Mesenchymal stem cell (in vitro differentiated cells and primary cell): ENCODE measurements around the gene ATP11C.

Source experiments
- DNase-seq: peaks from one replicate; pipeline ENCODE4 v3.0.0-alpha.2; 2013
- H2AFZ ChIP-seq: one replicate; pipeline ENCODE4 v1.6.1; 2013; ENCODE audit warnings: low read depth, mild to moderate bottlenecking, control low read depth, inconsistent platforms, low read length, moderate library complexity
- H2AK5ac ChIP-seq: 2 replicates; pipeline ENCODE4 v1.6.1; 2013; ENCODE audit warnings: low read length, moderate library complexity, mild to moderate bottlenecking, inconsistent platforms; ENCODE audit not compliant: severe bottlenecking
- H2BK120ac ChIP-seq: one replicate; pipeline ENCODE4 v1.6.1; 2013; ENCODE audit warnings: low read depth, mild to moderate bottlenecking, inconsistent platforms, low read length, moderate library complexity
- H2BK12ac ChIP-seq, 2 experiments: one replicate each; pipeline ENCODE4 v1.6.1; 2013; ENCODE audit warnings: inconsistent platforms in 2 of 2, low read length in 2 of 2, mild to moderate bottlenecking in 2 of 2, moderate library complexity in 2 of 2, control low read depth in 1 of 2
- H2BK15ac ChIP-seq: one replicate; pipeline ENCODE4 v1.6.1; 2013; ENCODE audit warnings: mild to moderate bottlenecking, low read depth, inconsistent platforms; ENCODE audit not compliant: poor library complexity, severe bottlenecking
- H2BK5ac ChIP-seq: 2 replicates; pipeline ENCODE4 v1.6.1; 2013; ENCODE audit warnings: low read depth, mild to moderate bottlenecking, low read length, control low read depth, inconsistent platforms; ENCODE audit not compliant: poor library complexity, severe bottlenecking
- H3K14ac ChIP-seq, 2 experiments: one replicate each; pipeline ENCODE4 v1.6.1; 2013; ENCODE audit warnings: inconsistent platforms in 2 of 2, low read length in 2 of 2, control low read depth in 1 of 2, mild to moderate bottlenecking in 1 of 2, moderate library complexity in 1 of 2
- H3K18ac ChIP-seq, 2 experiments: one replicate each; pipeline ENCODE4 v1.6.1; 2013; ENCODE audit warnings: inconsistent platforms in 2 of 2, low read length in 2 of 2, control low read depth in 1 of 2, low read depth in 1 of 2, mild to moderate bottlenecking in 1 of 2
- H3K23ac ChIP-seq, 2 experiments: one replicate each; pipeline ENCODE4 v1.6.1; 2013; ENCODE audit warnings: inconsistent platforms in 2 of 2, low read length in 2 of 2, mild to moderate bottlenecking in 2 of 2, moderate library complexity in 2 of 2, control low read depth in 1 of 2
- H3K27ac ChIP-seq: 2 replicates; pipeline ENCODE4 v1.5.1; 2013; ENCODE audit warnings: mild to moderate bottlenecking, moderate library complexity, low read length, control low read depth, inconsistent platforms; ENCODE audit not compliant: poor library complexity, severe bottlenecking
- H3K27me3 ChIP-seq, 2 experiments: 2 replicates each; pipeline versions ENCODE4 v1.6.1 to v1.7.0; 2013; ENCODE audit warnings: low read length in 2 of 2, mild to moderate bottlenecking in 2 of 2, moderate library complexity in 2 of 2, control low read depth in 1 of 2, inconsistent platforms in 1 of 2; ENCODE audit not compliant: control insufficient read depth in 1 of 2, insufficient read depth in 1 of 2
- H3K36me3 ChIP-seq, 2 experiments: 2 replicates each; pipeline versions ENCODE4 v1.6.1 to v1.7.0; 2013; ENCODE audit warnings: low read length in 2 of 2, control low read depth in 1 of 2, inconsistent platforms in 1 of 2, low read depth in 1 of 2, mild to moderate bottlenecking in 1 of 2; ENCODE audit not compliant: insufficient read depth in 2 of 2, control insufficient read depth in 1 of 2
- H3K4ac ChIP-seq, 2 experiments: one replicate each; pipeline ENCODE4 v1.6.1; 2013; ENCODE audit warnings: inconsistent platforms in 2 of 2, low read length in 2 of 2, mild to moderate bottlenecking in 2 of 2, moderate library complexity in 2 of 2, control low read depth in 1 of 2, low read depth in 1 of 2
- H3K4me1 ChIP-seq: 2 replicates; pipeline ENCODE4 v1.6.1; 2013; ENCODE audit warnings: low read depth, low read length, control low read depth; ENCODE audit not compliant: control insufficient read depth, insufficient read depth
- H3K4me2 ChIP-seq: 2 replicates; pipeline ENCODE4 v1.6.1; 2013; ENCODE audit warnings: low read length, mild to moderate bottlenecking, inconsistent platforms; ENCODE audit not compliant: poor library complexity, severe bottlenecking
- H3K4me3 ChIP-seq, 2 experiments: 2 replicates each; pipeline versions ENCODE4 v1.5.1 to v1.7.0; 2013; ENCODE audit warnings: low read length in 2 of 2, mild to moderate bottlenecking in 2 of 2, control low read depth in 1 of 2, low read depth in 1 of 2; ENCODE audit not compliant: insufficient read depth in 1 of 2
- H3K79me1 ChIP-seq: replicated peaks from 2 replicates; pipeline ENCODE4 v1.6.1; 2013; ENCODE audit warnings: mild to moderate bottlenecking, control low read depth, low read length, inconsistent platforms; ENCODE audit not compliant: poor library complexity, severe bottlenecking
- H3K9ac ChIP-seq: 2 replicates; pipeline ENCODE4 v1.7.0; 2013; ENCODE audit warnings: mild to moderate bottlenecking, low read length, moderate library complexity
- H3K9me3 ChIP-seq: 2 replicates; pipeline ENCODE4 v1.7.0; 2013; ENCODE audit warnings: mild to moderate bottlenecking, low read length; ENCODE audit not compliant: control insufficient read depth
- H4K8ac ChIP-seq: one replicate; pipeline ENCODE4 v1.6.1; 2013; ENCODE audit warnings: inconsistent platforms, mild to moderate bottlenecking, low read length, moderate library complexity
- H4K91ac ChIP-seq: one replicate; pipeline ENCODE4 v1.6.1; 2013; ENCODE audit warnings: mild to moderate bottlenecking, low read length, inconsistent platforms
- WGBS: methylation state at CpG from one replicate; pipeline ENCODE4 v1.1.7; 2013; ENCODE audit warnings: mixed read lengths; 5-methylcytosine and 5-hydroxymethylcytosine counted together

ATP11C gene

DNA sequence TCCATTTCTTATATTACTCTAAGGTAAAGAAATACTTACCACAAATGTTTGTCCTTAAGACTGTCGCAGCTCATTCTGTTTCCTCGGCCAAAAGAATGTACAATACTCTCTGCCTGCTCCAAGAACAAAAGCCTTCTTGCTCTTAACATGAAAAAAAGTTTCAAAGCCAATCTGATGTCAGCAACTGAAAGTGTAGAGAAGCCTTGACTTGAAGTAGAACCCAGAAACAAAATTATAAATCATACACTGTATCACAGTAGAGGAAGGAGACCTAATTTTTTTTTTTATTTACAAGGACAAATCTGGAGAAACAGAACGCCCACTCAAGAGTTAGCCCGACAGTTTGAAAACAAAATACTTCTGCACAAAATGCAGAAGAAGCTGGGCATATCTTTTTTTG is 224.8 kb downstream of the ATP11C start, which contains the start of gene MCF2:
Gene MCF2, minus strand, starts transcription at position 101 of the 400 bp plus-strand sequence. CDS start 56,423 bp downstream, outside the sequence.
- Histone ChIP-seq H3K27ac (no peak within 1 kb of the TSS), H3K18ac (no peak within 1 kb of the TSS), H3K36me3 (no peaks in the 10 kb centered on the region), H3K4me3 (no peak within 1 kb of the TSS), H3K4me1 (no peaks in the 10 kb centered on the region), H3K9me3 (peaks cover 4% of the 10 kb centered on the region), H3K4me2 (no peak within 1 kb of the TSS), H3K79me1 (no peaks in the 10 kb centered on the region), H2BK120ac (no peak within 1 kb of the TSS), H2AK5ac (no peak within 1 kb of the TSS), H3K27me3 (no peaks in the 10 kb centered on the region), H3K23ac (no peak within 1 kb of the TSS), H4K8ac (no peak within 1 kb of the TSS), H2BK12ac (no peak within 1 kb of the TSS), H2AFZ (no peak within 1 kb of the TSS), H3K14ac (no peak within 1 kb of the TSS), H3K4ac (no peak within 1 kb of the TSS), H2BK5ac (no peak within 1 kb of the TSS), H2BK15ac (no peak within 1 kb of the TSS), H3K9ac (no peak within 1 kb of the TSS), H4K91ac (no peak within 1 kb of the TSS)
- DNase-seq = no peak
- WGBS = no CpG with 5 or more reads among the region's 4 CpGs

DNA sequence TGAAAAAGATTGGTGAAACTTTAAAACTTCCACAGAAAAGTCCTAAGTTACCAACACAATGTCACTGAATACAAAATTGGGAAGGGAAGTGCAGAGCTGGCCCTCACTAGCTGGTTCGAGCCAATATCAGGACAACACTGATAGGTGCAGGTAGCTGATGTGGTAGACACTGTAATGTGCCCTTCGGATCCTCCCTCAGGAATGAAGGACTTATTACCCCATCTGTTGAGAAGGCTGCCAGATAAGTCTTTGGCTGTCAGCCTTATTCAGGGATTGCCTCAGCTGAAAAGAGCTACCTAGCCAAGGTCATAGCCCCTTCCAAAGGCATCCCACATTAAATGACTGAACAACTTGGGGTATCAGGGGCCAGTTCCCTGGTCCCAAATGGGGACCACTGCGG is 230.2 kb downstream of the ATP11C start:
- Histone ChIP-seq H3K36me3 (no peaks in the 10 kb centered on the region), H3K27ac (no peak overlapping the region), H2BK15ac (no peak overlapping the region), H2AFZ (no peak overlapping the region), H3K4ac (no peak overlapping the region), H3K27me3 (no peaks in the 10 kb centered on the region), H3K14ac (no peak overlapping the region), H3K18ac (no peak overlapping the region), H3K9me3 (peaks cover 4% of the 10 kb centered on the region), H2BK12ac (no peak overlapping the region), H4K91ac (no peak overlapping the region), H2BK120ac (no peak overlapping the region), H3K23ac (no peak overlapping the region), H3K4me1 (no peaks in the 10 kb centered on the region), H3K4me3 (no peak overlapping the region), H2BK5ac (no peak overlapping the region), H4K8ac (no peak overlapping the region), H3K9ac (no peak overlapping the region), H3K4me2 (no peak overlapping the region), H3K79me1 (no peaks in the 10 kb centered on the region), H2AK5ac (no peak overlapping the region)
- DNase-seq = no peak
- 100% methylated on average over 3 of the region's 3 CpGs for WGBS

DNA sequence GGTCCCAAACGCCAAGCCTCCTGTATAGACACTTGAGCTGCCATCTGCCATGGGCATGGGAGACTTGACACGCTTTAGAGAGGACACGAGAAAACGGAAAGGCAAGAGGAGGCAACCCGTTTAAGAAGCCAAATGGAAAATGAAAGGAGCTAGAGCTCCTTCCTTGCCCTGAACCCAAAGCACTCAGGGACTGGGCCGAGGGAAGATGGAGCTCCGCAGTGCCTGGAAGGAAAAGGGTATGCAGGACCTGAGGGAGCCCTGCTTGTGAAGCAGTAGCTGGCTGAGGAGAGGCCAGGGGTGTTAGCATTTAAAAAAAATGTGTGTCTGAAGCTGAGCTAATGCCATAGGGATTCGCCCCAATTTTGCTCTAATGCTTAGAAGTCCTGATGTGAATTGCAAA is 239.9 kb downstream of the ATP11C start:
- no peak overlapping the region for H4K91ac ChIP-seq
- H3K4ac ChIP-seq = no peak overlapping the region
- no peak overlapping the region for H2AK5ac ChIP-seq
- peak overlapping the region in 1 of 2 experiments; percentile 72 for H3K4me3 ChIP-seq
- H2BK120ac ChIP-seq = no peak overlapping the region
- H3K9ac ChIP-seq = no peak overlapping the region
- H3K27me3 ChIP-seq = peaks cover 0 to 21% of the 10 kb centered on the region in 2 experiments
- H2BK5ac ChIP-seq = no peak overlapping the region
- no peaks in the 10 kb centered on the region for H3K36me3 ChIP-seq
- WGBS = 60% methylated on average over 7 of the region's 8 CpGs
- no peak overlapping the region for H4K8ac ChIP-seq
- H3K14ac ChIP-seq = no peak overlapping the region
- H2BK15ac ChIP-seq = no peak overlapping the region
- no peak overlapping the region for H3K4me2 ChIP-seq
- no peak for DNase-seq
- no peak overlapping the region for H2AFZ ChIP-seq
- H3K4me1 ChIP-seq = peaks cover 2% of the 10 kb centered on the region
- H3K79me1 ChIP-seq = no peaks in the 10 kb centered on the region
- H3K18ac ChIP-seq = no peak overlapping the region
- H3K9me3 ChIP-seq = no peaks in the 10 kb centered on the region
- no peak overlapping the region for H2BK12ac ChIP-seq
- no peak overlapping the region for H3K23ac ChIP-seq
- no peak overlapping the region for H3K27ac ChIP-seq

DNA sequence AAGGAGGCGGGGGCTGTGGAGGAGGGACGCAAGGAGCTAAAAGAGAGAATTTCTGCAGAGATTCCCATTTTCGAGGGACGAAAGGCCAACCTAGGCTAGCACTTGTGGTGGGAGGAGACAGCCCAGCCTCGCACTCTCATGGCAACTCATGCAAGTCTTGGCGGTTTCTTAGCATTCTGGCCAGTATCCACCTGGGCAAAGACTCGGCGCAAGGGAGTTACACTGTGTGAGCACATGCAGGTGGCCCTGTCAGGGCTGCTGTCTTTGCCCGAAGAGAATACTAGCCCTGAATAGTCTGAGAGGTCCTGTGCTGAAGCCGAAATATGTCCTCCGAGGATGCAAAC is 240.4 kb downstream of the ATP11C start:
- no peak overlapping the region for H3K9ac ChIP-seq
- H2BK5ac ChIP-seq = no peak overlapping the region
- no peak overlapping the region for H2AK5ac ChIP-seq
- no peaks in the 10 kb centered on the region for H3K36me3 ChIP-seq
- peak overlapping the region; percentile 55 to 72 for H3K4me3 ChIP-seq
- no peak overlapping the region for H2BK120ac ChIP-seq
- no peak overlapping the region for H2AFZ ChIP-seq
- no peak overlapping the region for H3K23ac ChIP-seq
- 36% methylated on average over 10 of the region's 11 CpGs for WGBS
- peaks cover 0 to 21% of the 10 kb centered on the region in 2 experiments for H3K27me3 ChIP-seq
- H3K18ac ChIP-seq = no peak overlapping the region
- H3K9me3 ChIP-seq = no peaks in the 10 kb centered on the region
- H3K4ac ChIP-seq = no peak overlapping the region
- DNase-seq = no peak
- H3K14ac ChIP-seq = no peak overlapping the region
- no peak overlapping the region for H4K91ac ChIP-seq
- no peak overlapping the region for H4K8ac ChIP-seq
- peaks cover 2% of the 10 kb centered on the region for H3K4me1 ChIP-seq
- no peaks in the 10 kb centered on the region for H3K79me1 ChIP-seq
- H2BK15ac ChIP-seq = no peak overlapping the region
- H3K4me2 ChIP-seq = peak overlapping the region; percentile 88
- H2BK12ac ChIP-seq = no peak overlapping the region
- no peak overlapping the region for H3K27ac ChIP-seq
